NCI-H2227 treated with DMSO at 0.1 percent for 48 hours (cell line): Measurements from ENCODE around the gene RBM33.

ENCODE experiments used
- DNase-seq: peaks from one replicate; lab custom pipeline; 2025; lab: John Stamatoyannopoulos, UW

The RBM33 gene

DNA sequence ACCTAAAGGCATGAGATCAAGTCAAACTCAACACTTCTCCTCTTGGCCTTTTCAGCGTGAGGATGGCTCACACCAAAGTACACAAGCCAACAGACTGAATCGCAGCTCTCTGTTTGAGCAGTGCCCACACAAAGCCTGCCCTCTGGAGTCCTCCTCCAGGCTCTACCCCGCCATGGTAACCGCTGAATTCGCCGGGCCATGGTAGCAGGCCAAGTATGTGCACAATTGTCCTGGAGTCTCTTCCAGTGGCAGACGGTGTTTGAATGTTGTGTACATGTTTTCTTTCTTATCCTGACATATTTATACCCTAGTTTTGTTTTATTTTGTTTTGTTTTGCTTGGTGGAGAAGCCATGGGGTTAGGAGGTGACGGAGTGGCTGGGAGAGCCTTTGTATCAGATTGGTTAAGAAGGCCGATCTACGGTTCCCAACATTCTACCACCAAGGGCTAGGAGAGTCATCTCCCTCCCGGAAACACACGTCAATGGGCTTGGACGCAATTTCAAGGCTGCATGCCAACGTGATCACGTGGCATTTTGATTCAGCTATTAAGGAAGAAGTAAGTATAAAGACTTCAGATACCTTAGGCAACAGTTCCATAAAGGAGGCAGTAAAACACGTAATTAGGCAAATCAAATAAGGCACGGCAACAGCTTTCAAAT, 179.9 kb downstream of the RBM33 start:
- DNase-seq, result no peak

DNA sequence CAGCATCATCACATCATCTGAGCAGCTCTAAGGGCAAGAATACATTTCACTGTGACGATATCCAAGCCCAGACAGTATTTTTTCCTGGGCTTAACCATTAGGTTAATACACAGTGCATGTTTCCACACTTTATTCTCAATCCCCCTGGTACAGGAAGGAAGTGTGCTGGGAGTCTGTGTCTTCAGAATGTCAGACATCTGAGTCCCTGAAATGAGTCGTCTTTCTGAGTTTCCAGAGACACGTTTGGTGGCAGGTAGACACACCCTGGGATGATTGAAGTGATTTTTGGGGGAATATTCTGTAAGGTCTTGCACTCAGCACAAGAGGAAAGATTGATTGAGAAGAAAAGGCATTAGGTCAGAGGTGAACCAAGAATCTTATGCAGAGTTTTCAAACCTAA, 180.9 kb downstream of the RBM33 start:
- DNase-seq, result no peak

DNA sequence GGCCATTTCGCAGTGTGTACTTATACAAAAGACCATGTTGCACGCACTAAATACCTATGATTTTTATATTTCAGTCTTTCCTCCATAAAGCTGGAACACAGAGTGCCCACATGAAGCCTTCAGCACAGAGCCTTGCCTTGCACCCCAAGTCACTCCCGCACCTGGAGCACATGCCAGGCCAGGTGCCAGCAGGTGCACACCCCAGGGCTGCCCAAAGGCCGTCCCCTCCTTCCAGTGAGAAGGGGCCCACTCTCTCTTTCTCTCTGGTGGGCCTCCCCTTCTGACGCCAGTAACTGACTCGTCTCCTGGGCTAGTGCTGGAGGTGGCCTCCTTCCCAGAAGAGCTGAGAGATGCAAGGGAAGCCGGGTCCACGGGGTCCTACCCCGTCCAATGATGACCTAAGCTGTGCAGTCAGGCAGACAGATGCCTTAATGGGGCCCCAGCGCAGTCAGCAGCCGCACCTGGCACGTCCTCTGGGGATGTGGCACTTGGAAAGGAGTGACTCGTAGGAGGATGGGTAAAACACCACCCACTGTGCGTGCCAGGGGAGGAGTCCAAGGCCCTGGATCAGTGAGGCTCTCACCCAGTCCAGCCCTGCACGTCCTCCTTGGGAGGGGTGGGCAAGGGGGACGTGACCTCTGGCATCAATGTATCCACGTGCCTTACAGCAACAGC, 185.5 kb downstream of the RBM33 start:
- DNase-seq, result no peak
